ENCODE results near the gene DROSHA. TPM values are rescaled to one million over a fixed set of nuclear protein-coding genes. Genes with fewer than 3 reads are reported as not detected.
A peak's percentile ranks its signal among the peaks of the same experiment; 100 is the strongest.

Gene DROSHA
- polyA plus RNA-seq, 3 donors, result 2.2 to 12.6 (median 7.6) TPM

- peaks cover 3% of the 10 kb centered on the region for H3K79me2 ChIP-seq (ENCODE audit: insufficient read depth, low read length)
- TF ChIP-seq CTCF (IDR thresholded peaks at IDR 0.05), result no peak
- H3K9me3 ChIP-seq (replicated peaks in 1 of 2; ENCODE audit: control insufficient read depth in 1 of 2, insufficient read depth in 1 of 2, low read length in 2 of 2), result no peaks in the 10 kb centered on the region
- H2AFZ ChIP-seq (ENCODE audit: insufficient read depth, low read depth, low read length, poor library complexity, severe bottlenecking), result no peak overlapping the region
- no peaks in the 10 kb centered on the region for H3K4me1 ChIP-seq (ENCODE audit: control insufficient read depth in 1 of 2, insufficient read depth in 2 of 2, low read length in 2 of 2)
- Mint-ChIP-seq H3K9me3 (no peaks in the 10 kb centered on the region), H3K4me3 (no peak overlapping the region), H3K4me1 (no peaks in the 10 kb centered on the region), H3K27ac (no peak overlapping the region), H3K36me3 (peaks cover 68 to 76% of the 10 kb centered on the region in 2 donors), H3K27me3 (ENCODE audit: low read depth in 3 of 3) (peaks cover 0 to 2% (median 0%) of the 10 kb centered on the region in 3 donors)
- H4K20me1 ChIP-seq (ENCODE audit: insufficient read depth, low read length), result no peaks in the 10 kb centered on the region
- intact Hi-C loops (cut with micrococcal nuclease), result no loop called here
- no peak overlapping the region for H3K4me3 ChIP-seq (replicated peaks in 1 of 3; ENCODE audit: low read depth in 2 of 3, low read length in 3 of 3)
- no peak overlapping the region for H3K9ac ChIP-seq (ENCODE audit: insufficient read depth, low read length, poor library complexity, severe bottlenecking)
- no peak for DNase-seq
- H3K36me3 ChIP-seq (replicated peaks in 1 of 2; ENCODE audit: control insufficient read depth in 1 of 2, insufficient read depth in 2 of 2, low read length in 2 of 2), result peaks cover 62 to 89% of the 10 kb centered on the region in 2 donors
- WGBS (ENCODE audit: insufficient coverage), result no CpG with 5 or more reads among the region's 4 CpGs
- no peak overlapping the region for H3K27ac ChIP-seq (ENCODE audit: low read depth in 1 of 2, low read length in 2 of 2)
- H3K4me2 ChIP-seq (replicated peaks; ENCODE audit: extremely low read depth, low read length, poor library complexity, severe bottlenecking), result no peak overlapping the region
- no peaks in the 10 kb centered on the region for H3K27me3 ChIP-seq (ENCODE audit: control insufficient read depth in 2 of 2, insufficient read depth in 2 of 2, low read length in 2 of 2)
Observed at GRCh38 chr5:31523041-31523440, 8.9 kb downstream of the DROSHA start.

GRCh38 chr5:31516802-31517201, 15.1 kb downstream of the DROSHA start:
- Mint-ChIP-seq H3K27ac (no peak overlapping the region), H3K9me3 (no peaks in the 10 kb centered on the region), H3K36me3 (peaks cover 55 to 68% of the 10 kb centered on the region in 2 donors), H3K4me3 (no peak overlapping the region), H3K27me3 (ENCODE audit: low read depth in 3 of 3) (no peaks in the 10 kb centered on the region), H3K4me1 (peaks cover 8% of the 10 kb centered on the region)
- Histone ChIP-seq H3K79me2 (ENCODE audit: insufficient read depth, low read length) (no peaks in the 10 kb centered on the region), H4K20me1 (ENCODE audit: insufficient read depth, low read length) (no peaks in the 10 kb centered on the region), H3K4me3 (replicated peaks in 1 of 3; ENCODE audit: low read depth in 2 of 3, low read length in 3 of 3) (no peak overlapping the region), H3K27ac (ENCODE audit: low read depth in 1 of 2, low read length in 2 of 2) (peak overlapping the region in 1 of 2 donors; percentile 11), H3K27me3 (ENCODE audit: control insufficient read depth in 2 of 2, insufficient read depth in 2 of 2, low read length in 2 of 2) (no peaks in the 10 kb centered on the region), H3K4me1 (ENCODE audit: control insufficient read depth in 1 of 2, insufficient read depth in 2 of 2, low read length in 2 of 2) (peaks cover 0 to 6% of the 10 kb centered on the region in 2 donors), H3K9ac (ENCODE audit: insufficient read depth, low read length, poor library complexity, severe bottlenecking) (no peak overlapping the region), H2AFZ (ENCODE audit: insufficient read depth, low read depth, low read length, poor library complexity, severe bottlenecking) (no peak overlapping the region), H3K9me3 (replicated peaks in 1 of 2; ENCODE audit: control insufficient read depth in 1 of 2, insufficient read depth in 1 of 2, low read length in 2 of 2) (no peaks in the 10 kb centered on the region), H3K4me2 (replicated peaks; ENCODE audit: extremely low read depth, low read length, poor library complexity, severe bottlenecking) (no peak overlapping the region), H3K36me3 (replicated peaks in 1 of 2; ENCODE audit: control insufficient read depth in 1 of 2, insufficient read depth in 2 of 2, low read length in 2 of 2) (peaks cover 56 to 76% of the 10 kb centered on the region in 2 donors)
- WGBS (ENCODE audit: insufficient coverage), result no CpG with 5 or more reads among the region's 1 CpG
- no peak for TF ChIP-seq CTCF (IDR thresholded peaks at IDR 0.05)
- intact Hi-C loops (cut with micrococcal nuclease), result no loop called here
- no peak for DNase-seq
